HepG2 (cell line): Measurements from ENCODE around the gene POFUT1. TPM values are rescaled to one million over a fixed set of nuclear protein-coding genes. Genes with fewer than 3 reads are reported as not detected.

Source experiments
- ATF1 ChIP-seq: IDR thresholded peaks from 2 replicates; pipeline ENCODE4 v1.6.1; 2016; ENCODE audit warnings: mild to moderate bottlenecking, control low read depth
- ATF2 ChIP-seq: sonication (generic); formaldehyde crosslinking; IDR thresholded peaks from 2 replicates; pipeline ENCODE4 v1.4.0; 2020; ENCODE audit warnings: missing genetic modification reagents
- ATF7-NPFF ChIP-seq: sonication (generic); formaldehyde crosslinking; IDR thresholded peaks from 2 replicates; pipeline ENCODE4 v1.8.1; 2023; ENCODE audit warnings: mild to moderate bottlenecking, low read depth, missing genetic modification reagents, moderate library complexity
- ELF1 ChIP-seq: sonication (generic); formaldehyde crosslinking; IDR thresholded peaks from 2 replicates; pipeline ENCODE4 v1.4.0; 2020; ENCODE audit warnings: missing genetic modification reagents
- FIP1L1 ChIP-seq: fragments of 200-400 bp; formaldehyde crosslinking; IDR thresholded peaks from 2 replicates; pipeline ENCODE4 v1.6.1; 2018; ENCODE audit warnings: low read depth, mild to moderate bottlenecking, low read length, moderate library complexity, borderline replicate concordance; ENCODE audit not compliant: insufficient read depth
- GMEB2 ChIP-seq: IDR thresholded peaks from 2 replicates; pipeline ENCODE4 v1.6.1; 2016; ENCODE audit warnings: missing biosample characterization, missing genetic modification reagents, low read depth
- KAT2B ChIP-seq: fragments of 150-350 bp; IDR thresholded peaks from 2 replicates; pipeline ENCODE4 v1.6.1; 2014; ENCODE audit warnings: low read depth, low read length, borderline replicate concordance
- KAT8 ChIP-seq: IDR thresholded peaks from 2 replicates; pipeline ENCODE4 v1.6.1; 2016; ENCODE audit warnings: missing genetic modification reagents, missing compliant biosample characterization
- MLXIP ChIP-seq: sonication (generic); formaldehyde crosslinking; IDR thresholded peaks from 2 replicates; pipeline ENCODE4 v1.9.0; 2021; ENCODE audit warnings: missing genetic modification reagents, borderline replicate concordance
- NR2F1 ChIP-seq, 2 experiments: fragments of 450-650 bp in 1 of 2; formaldehyde crosslinking in 1 of 2; IDR thresholded peaks; 2 replicates each; pipeline versions ENCODE4 v1.5.0 to v1.6.1; 2016 to 2020; ENCODE audit warnings: mild to moderate bottlenecking in 1 of 2, missing compliant biosample characterization in 1 of 2, missing genetic modification reagents in 1 of 2, moderate library complexity in 1 of 2
- PRDM15 ChIP-seq: sonication (generic); formaldehyde crosslinking; IDR thresholded peaks from 2 replicates; pipeline ENCODE4 v1.4.0; 2020; ENCODE audit warnings: missing genetic modification reagents
- RBM39 ChIP-seq: fragments of 200-400 bp; formaldehyde crosslinking; IDR thresholded peaks from one replicate; pipeline ENCODE4 v1.6.1; 2018; ENCODE audit warnings: antibody characterized with exemption, mild to moderate bottlenecking, low read depth, low read length; ENCODE audit not compliant: poor library complexity, severe bottlenecking
- TCF12 ChIP-seq, 2 experiments: fragments of 450-650 bp in 1 of 2; sonication (generic) in 1 of 2; formaldehyde crosslinking in 1 of 2; IDR thresholded peaks; 2 replicates each; pipeline versions ENCODE4 v1.6.1 to v1.8.0; 2017 to 2022; ENCODE audit warnings: antibody characterized with exemption in 1 of 2, mild to moderate bottlenecking in 1 of 2, missing genetic modification reagents in 1 of 2, moderate library complexity in 1 of 2
- UBTF ChIP-seq: sonication (generic); formaldehyde crosslinking; IDR thresholded peaks from 2 replicates; pipeline ENCODE4 v1.4.0; 2020; ENCODE audit warnings: mild to moderate bottlenecking, missing genetic modification reagents
- ZNF343 ChIP-seq: sonication (generic); formaldehyde crosslinking; IDR thresholded peaks from 2 replicates; pipeline ENCODE4 v1.4.0; 2020; ENCODE audit warnings: mild to moderate bottlenecking, missing genetic modification reagents
- ZNF501 ChIP-seq: sonication (generic); formaldehyde crosslinking; IDR thresholded peaks from 2 replicates; pipeline ENCODE4 v1.5.1; 2020; ENCODE audit warnings: mild to moderate bottlenecking, moderate library complexity, missing genetic modification reagents
- polyA plus RNA-seq, 8 experiments: library from polyadenylated mRNA; depleted of rRNA in 3 of 8; stranded (reverse) in 7 of 8; unstranded in 1 of 8; fragments of >200 nt; fragmentation: Illumina TruSeq in 4 of 8; extraction: Trizol in 4 of 8; gene quantifications; 2 replicates each; pipeline versions ENCODE4 v1.2.1 to v1.2.3, GENCODE V29; 2011 to 2016; ENCODE audit warnings: low read depth in 4 of 8, missing spikeins in 1 of 8, mixed read lengths in 1 of 8; ENCODE audit not compliant: insufficient read depth in 1 of 8
- total RNA-seq, 5 experiments: library from RNA; depleted of rRNA; stranded (reverse); fragments of >200 nt; fragmentation: Illumina TruSeq; extraction: Trizol; gene quantifications; 2 replicates each; pipeline ENCODE4 v1.2.3, GENCODE V29; 2016; ENCODE audit warnings: low read depth in 1 of 5

POFUT1 gene
- total and polyA plus RNA-seq, 2 of the 13 experiments (the other 11 are each of a cell fraction or from before 2014, with no cell fraction given) = 35.5 to 58.3 TPM

- TF ChIP-seq UBTF (no peak), ATF2 (CRISPR knock-in tag) (no peak), FIP1L1 (no peak), ELF1 (no peak), ZNF501 (CRISPR knock-in tag) (no peak; the same call in 1 of the 2 replicates), ZNF343 (CRISPR knock-in tag) (no peak), ATF7-NPFF (CRISPR knock-in tag) (no peak), ATF1 (CRISPR knock-in tag) (0 out of 2 replicates have a peak, but pooled peaks have one; percentile 29), TCF12 (IDR thresholded peaks at IDR 0.05) (no peak), TCF12 (CRISPR knock-in tag; IDR thresholded peaks at IDR 0.05) (no peak), KAT2B (peak; percentile 76), NR2F1 (CRISPR knock-in tag; IDR thresholded peaks at IDR 0.05) (0 out of 4 replicates have a peak, but pooled peaks of 1 of the 2 experiments have one; percentile 18), MLXIP (CRISPR knock-in tag) (no peak), RBM39 (no peak), KAT8 (CRISPR knock-in tag) (0 out of 2 replicates have a peak, but pooled peaks have one; percentile 56), GMEB2 (CRISPR knock-in tag) (no peak), PRDM15 (CRISPR knock-in tag) (0 out of 2 replicates have a peak, but pooled peaks have one; percentile 28)
These were observed 55.8 kb downstream of the POFUT1 start (continued) for GRCh38 chr20:32263398-32263954.
